SK-N-MC (cell line): ENCODE results near the gene CELF2.

Experiments used
- EZH2 ChIP-seq: fragments of 200-600 bp; sonication (generic); IDR thresholded peaks from one replicate; pipeline ENCODE4 v1.6.1; 2017; ENCODE audit warnings: antibody characterized with exemption
- FOXP2 ChIP-seq: optimal IDR thresholded peaks from 2 replicates; pipeline ENCODE3; 2011; ENCODE audit warnings: mild to moderate bottlenecking, moderate library complexity; ENCODE audit not compliant: insufficient read depth; ENCODE audit errors: extremely low read length, control extremely low read depth
- POLR2AphosphoS5 ChIP-seq: IDR thresholded peaks from 2 replicates; pipeline ENCODE4 v1.6.1; 2012; ENCODE audit warnings: mild to moderate bottlenecking, low read depth, low read length, borderline replicate concordance

GRCh38 chr10:11023009-11023953 lies 5.6 kb downstream of the CELF2 start:
- TF ChIP-seq EZH2 (no peak), POLR2AphosphoS5 (no peak), FOXP2 (no peak)
